ENCODE results near the gene CCDC116.
"Not testable (repeated sequence)": the region's sequence is repeated elsewhere in the genome, so short reads cannot be mapped to it uniquely, and the experiment has no call there.

CCDC116 gene

GRCh38 chr22:21674638-21675245 is 42.2 kb downstream of the CCDC116 start:
- H3K4me2 ChIP-seq (ENCODE audit: low read length) = no peak overlapping the region
- H2AFZ ChIP-seq (ENCODE audit: low read depth, low read length) = no peak overlapping the region
- H3K36me3 ChIP-seq (replicated peaks; ENCODE audit: low read depth, low read length) = peaks cover 43% of the 10 kb centered on the region
- no peak overlapping the region for H3K27ac ChIP-seq (ENCODE audit: low read length)
- H4K20me1 ChIP-seq (ENCODE audit: insufficient read depth, low read length) = 0 out of 2 replicates have a peak, but pooled peaks cover 3% of the 10 kb centered on the region
- TF ChIP-seq CTCF (IDR thresholded peaks at IDR 0.05; ENCODE audit: low read depth, low read length) = no peak
- no peak for TF ChIP-seq EZH2phosphoT487 (IDR thresholded peaks at IDR 0.05; ENCODE audit: low read depth)
- peaks cover 10% of the 10 kb centered on the region for H3K4me1 ChIP-seq (ENCODE audit: low read length)
- H3K4me3 ChIP-seq (ENCODE audit: low read length) = no peak overlapping the region
- H3K9me3 ChIP-seq (ENCODE audit: insufficient read depth, low read length) = no peaks in the 10 kb centered on the region
- H3K9ac ChIP-seq (ENCODE audit: low read length) = no peak overlapping the region
- H3K79me2 ChIP-seq (ENCODE audit: low read length) = no peaks in the 10 kb centered on the region
- H3K27me3 ChIP-seq (ENCODE audit: low read depth, low read length) = no peaks in the 10 kb centered on the region

GRCh38 chr22:21677606-21678443 is 45.3 kb downstream of the CCDC116 start:
- no peak overlapping the region for H3K4me3 ChIP-seq (ENCODE audit: low read length)
- TF ChIP-seq CTCF (IDR thresholded peaks at IDR 0.05; ENCODE audit: low read depth, low read length) = no peak
- TF ChIP-seq EZH2phosphoT487 (IDR thresholded peaks at IDR 0.05; ENCODE audit: low read depth) = no peak
- no peaks in the 10 kb centered on the region for H3K27me3 ChIP-seq (ENCODE audit: low read depth, low read length)
- no peaks in the 10 kb centered on the region for H3K79me2 ChIP-seq (ENCODE audit: low read length)
- H3K4me2 ChIP-seq (ENCODE audit: low read length) = no peak overlapping the region
- no peak overlapping the region for H3K9ac ChIP-seq (ENCODE audit: low read length)
- H4K20me1 ChIP-seq (ENCODE audit: insufficient read depth, low read length) = no peaks in the 10 kb centered on the region
- no peak overlapping the region for H2AFZ ChIP-seq (ENCODE audit: low read depth, low read length)
- no peak overlapping the region for H3K27ac ChIP-seq (ENCODE audit: low read length)
- H3K9me3 ChIP-seq (ENCODE audit: insufficient read depth, low read length) = no peaks in the 10 kb centered on the region
- H3K36me3 ChIP-seq (replicated peaks; ENCODE audit: low read depth, low read length) = peaks cover 31% of the 10 kb centered on the region
- no peaks in the 10 kb centered on the region for H3K4me1 ChIP-seq (ENCODE audit: low read length)

DNA sequence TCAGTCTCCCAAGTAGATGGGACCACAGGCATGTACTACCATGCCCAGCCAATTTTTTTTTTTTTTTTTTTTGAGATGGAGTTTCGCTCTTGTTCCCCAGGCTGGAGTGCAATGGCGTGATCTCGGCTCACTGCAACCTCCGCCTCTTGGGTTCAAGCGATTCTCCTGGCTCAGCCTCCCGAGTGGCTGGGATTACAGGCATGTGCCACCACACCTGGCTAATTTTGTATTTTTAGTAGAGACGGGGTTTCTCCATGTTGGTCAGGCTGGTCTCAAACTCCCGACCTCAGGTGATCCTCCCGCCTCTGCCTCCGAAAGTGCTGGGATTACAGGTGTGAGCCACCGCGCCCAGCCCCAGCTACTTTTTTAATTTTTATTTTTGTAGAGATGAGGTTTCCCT is 46.3 kb downstream of the CCDC116 start:
- H2AFZ ChIP-seq (ENCODE audit: low read depth, low read length); H3K4me1 ChIP-seq (ENCODE audit: low read length); H3K9me3 ChIP-seq (ENCODE audit: insufficient read depth, low read length); H3K4me2 ChIP-seq (ENCODE audit: low read length); H3K79me2 ChIP-seq (ENCODE audit: low read length); H3K9ac ChIP-seq (ENCODE audit: low read length); H3K27me3 ChIP-seq (ENCODE audit: low read depth, low read length); H4K20me1 ChIP-seq (ENCODE audit: insufficient read depth, low read length); H3K27ac ChIP-seq (ENCODE audit: low read length); H3K4me3 ChIP-seq (ENCODE audit: low read length): not testable (repeated sequence)
- H3K36me3 ChIP-seq (replicated peaks; ENCODE audit: low read depth, low read length) = peaks cover 30% of the 10 kb centered on the region

DNA sequence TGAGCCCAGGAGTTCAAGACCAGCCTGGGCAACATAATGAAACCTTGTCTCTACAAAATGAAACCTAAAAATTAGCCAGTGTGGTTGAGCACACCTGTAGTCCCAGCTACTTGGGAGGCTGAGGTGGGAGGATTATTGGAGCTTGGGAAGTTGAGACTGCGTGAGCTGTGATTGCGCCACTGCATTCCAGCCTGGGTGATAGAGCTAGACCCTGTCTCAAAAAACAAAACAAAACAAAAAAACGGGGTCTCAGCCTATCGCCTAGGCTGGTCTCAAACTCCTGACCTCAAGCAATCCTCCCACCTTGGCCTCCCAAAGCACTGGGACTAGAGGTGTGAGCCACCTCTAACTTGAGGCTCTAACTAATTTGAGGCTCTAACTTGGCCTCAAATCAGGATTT is 46.8 kb downstream of the CCDC116 start:
- no peak overlapping the region for H3K27ac ChIP-seq (ENCODE audit: low read length)
- no peaks in the 10 kb centered on the region for H3K27me3 ChIP-seq (ENCODE audit: low read depth, low read length)
- H4K20me1 ChIP-seq (ENCODE audit: insufficient read depth, low read length) = no peaks in the 10 kb centered on the region
- peaks cover 27% of the 10 kb centered on the region for H3K36me3 ChIP-seq (replicated peaks; ENCODE audit: low read depth, low read length)
- H3K79me2 ChIP-seq (ENCODE audit: low read length) = no peaks in the 10 kb centered on the region
- no peaks in the 10 kb centered on the region for H3K4me1 ChIP-seq (ENCODE audit: low read length)
- H3K4me2 ChIP-seq (ENCODE audit: low read length) = no peak overlapping the region
- TF ChIP-seq EZH2phosphoT487 (IDR thresholded peaks at IDR 0.05; ENCODE audit: low read depth) (no peak), CTCF (IDR thresholded peaks at IDR 0.05; ENCODE audit: low read depth, low read length) (no peak)
- no peak overlapping the region for H3K4me3 ChIP-seq (ENCODE audit: low read length)
- no peak overlapping the region for H3K9ac ChIP-seq (ENCODE audit: low read length)
- no peak overlapping the region for H2AFZ ChIP-seq (ENCODE audit: low read depth, low read length)
- no peaks in the 10 kb centered on the region for H3K9me3 ChIP-seq (ENCODE audit: insufficient read depth, low read length)
